SK-N-MC (cell line): ENCODE data around the gene MGAT4B.

Experiments used
- EZH2 ChIP-seq: fragments of 200-600 bp; sonication (generic); IDR thresholded peaks from one replicate; pipeline ENCODE4 v1.6.1; 2017; ENCODE audit warnings: antibody characterized with exemption
- POLR2AphosphoS5 ChIP-seq: IDR thresholded peaks from 2 replicates; pipeline ENCODE4 v1.6.1; 2012; ENCODE audit warnings: mild to moderate bottlenecking, low read depth, low read length, borderline replicate concordance

DNA sequence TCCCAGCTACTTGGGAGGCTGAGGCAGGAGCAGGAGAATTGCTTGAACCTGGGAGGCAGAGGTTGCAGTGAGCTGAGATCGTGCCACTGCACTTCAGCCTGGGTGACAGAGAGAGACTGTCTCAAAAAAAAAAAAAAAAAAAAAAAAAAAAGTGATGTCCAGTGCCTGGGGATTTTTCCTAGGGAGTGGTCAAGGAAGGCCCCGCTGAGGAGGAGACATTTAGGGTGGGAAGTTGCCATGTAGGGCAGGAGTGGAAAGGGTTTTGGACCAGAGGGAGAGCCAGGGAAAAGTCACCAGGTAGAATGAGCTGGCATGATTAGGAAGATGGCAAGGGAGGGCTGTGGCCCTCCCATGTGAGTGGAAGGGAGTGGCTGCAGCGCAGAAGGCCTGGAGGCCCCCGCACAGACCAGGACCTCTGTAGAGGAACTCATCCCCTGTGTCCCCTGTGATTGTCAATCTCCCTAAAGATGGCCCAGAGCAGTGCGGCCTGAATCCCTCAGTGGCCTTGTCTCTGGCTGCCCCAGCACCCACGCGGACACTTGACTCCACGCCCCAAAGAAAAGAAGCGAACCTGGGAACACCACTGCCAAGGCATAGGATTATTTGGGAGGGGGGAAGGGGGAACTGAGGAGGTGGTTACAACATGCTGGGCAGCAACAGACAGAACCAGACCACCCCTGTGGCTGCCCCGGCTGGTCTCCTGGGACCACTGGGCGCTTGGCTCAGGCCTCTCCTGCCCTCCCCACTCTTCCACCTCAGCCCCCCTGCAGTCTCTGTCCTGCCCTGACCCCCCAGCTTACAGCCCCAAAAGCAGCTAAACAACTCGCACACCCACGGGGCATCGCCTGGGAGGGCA is 11.5 kb upstream of the MGAT4B start:
- TF ChIP-seq POLR2AphosphoS5 = no peak
- TF ChIP-seq EZH2 = no peak
